GM12878 (cell line): Measurements from ENCODE around the gene NEK1. TPM values are rescaled to one million over a fixed set of nuclear protein-coding genes. Genes with fewer than 3 reads are reported as not detected.

ENCODE experiments used
- CREB1 ChIP-seq: IDR thresholded peaks from 2 replicates; pipeline ENCODE4 v1.6.1; 2012; ENCODE audit warnings: low read depth, mild to moderate bottlenecking, inconsistent platforms
- IKZF2 ChIP-seq, 2 experiments: fragments of 450-650 bp; IDR thresholded peaks; 2 replicates each; pipeline ENCODE4 v1.6.1; 2017; ENCODE audit warnings: mild to moderate bottlenecking in 2 of 2, moderate library complexity in 2 of 2
- MLLT1 ChIP-seq: fragments of 450-650 bp; IDR thresholded peaks from 2 replicates; pipeline ENCODE4 v1.6.1; 2016; ENCODE audit warnings: mild to moderate bottlenecking
- NFYB ChIP-seq: IDR thresholded peaks from 2 replicates; pipeline ENCODE4 v1.6.1; 2011; ENCODE audit warnings: low read depth, mild to moderate bottlenecking, low read length, improper control_type of control experiment, moderate library complexity; ENCODE audit not compliant: insufficient read depth
- PML ChIP-seq: IDR thresholded peaks from 2 replicates; pipeline ENCODE4 v1.6.1; 2012; ENCODE audit warnings: low read length, inconsistent platforms
- POU2F2 ChIP-seq: IDR thresholded peaks from 3 replicates; pipeline ENCODE4 v1.6.1; 2011; ENCODE audit warnings: low read depth, mild to moderate bottlenecking, low read length, borderline replicate concordance
- RAD21 ChIP-seq: IDR thresholded peaks from 2 replicates; pipeline ENCODE4 v1.6.1; 2011; ENCODE audit warnings: mild to moderate bottlenecking, low read depth, low read length, moderate library complexity; ENCODE audit not compliant: insufficient read depth
- RBBP5 ChIP-seq: fragments of 200-600 bp; sonication (generic); conservative IDR thresholded peaks from 2 replicates; pipeline ENCODE4 v1.6.1; 2016
- RUNX3 ChIP-seq: IDR thresholded peaks from 2 replicates; pipeline ENCODE4 v1.6.1; 2012; ENCODE audit warnings: low read length, inconsistent platforms
- SUPT20H ChIP-seq: IDR thresholded peaks from 2 replicates; pipeline ENCODE4 v1.6.1; 2011; ENCODE audit warnings: low read depth, mild to moderate bottlenecking, low read length, moderate library complexity, borderline replicate concordance; ENCODE audit not compliant: control insufficient read depth
- SUZ12 ChIP-seq: fragments of 200-600 bp; sonication (generic); IDR thresholded peaks from one replicate; pipeline ENCODE4 v1.6.1; 2018; ENCODE audit warnings: antibody characterized with exemption, mild to moderate bottlenecking; ENCODE audit not compliant: unreplicated experiment
- TBL1XR1 ChIP-seq: IDR thresholded peaks from 2 replicates; pipeline ENCODE4 v1.6.1; 2012; ENCODE audit warnings: low read depth, low read length, improper control_type of control experiment
- YY1 ChIP-seq: IDR thresholded peaks from 2 replicates; pipeline ENCODE4 v1.6.1; 2011; ENCODE audit warnings: low read depth, mild to moderate bottlenecking, low read length
- ZNF207 ChIP-seq: fragments of 450-650 bp; IDR thresholded peaks from 2 replicates; pipeline ENCODE4 v1.6.1; 2014; ENCODE audit warnings: antibody characterized with exemption, mild to moderate bottlenecking, borderline replicate concordance
- ZNF592 ChIP-seq: fragments of 450-650 bp; IDR thresholded peaks from 2 replicates; pipeline ENCODE4 v1.6.1; 2017; ENCODE audit warnings: mild to moderate bottlenecking, moderate library complexity
- polyA plus RNA-seq, 11 experiments: library from polyadenylated mRNA; depleted of rRNA in 4 of 11; unstranded in 6 of 11; stranded (reverse) in 5 of 11; fragments of >200 nt; fragmentation: Nextera tagmentation in 4 of 11; fragmentation: Illumina TruSeq in 1 of 11; extraction: Ambion mirVana in 4 of 11; extraction: Trizol in 1 of 11; gene quantifications; 1 replicate in 1 of 11; 2 replicates in 10 of 11; pipeline versions ENCODE4 v1.2.1 to v1.2.3, GENCODE V29; 2011 to 2016; ENCODE audit warnings: inconsistent platforms in 2 of 11, missing spikeins in 2 of 11, low read depth in 1 of 11
- total RNA-seq, 4 experiments: library from RNA; depleted of rRNA in 3 of 4; stranded (reverse); fragments of >200 nt in 3 of 4; fragmentation: Illumina TruSeq in 1 of 4; extraction: Trizol in 1 of 4; gene quantifications; 2 replicates each; pipeline versions ENCODE4 v1.2.1 to v1.2.3, GENCODE V29; 2013 to 2021
- TF ChIP-seq, protein P1 (sequence below): fragments of 450-650 bp; formaldehyde crosslinking; IDR thresholded peaks from 2 replicates; pipeline ENCODE4 v1.4.0; 2022; ENCODE audit warnings: mild to moderate bottlenecking, moderate library complexity
- TF ChIP-seq, protein P2 (sequence below): fragments of 450-650 bp; IDR thresholded peaks from 2 replicates; pipeline ENCODE4 v1.6.1; 2017; ENCODE audit warnings: borderline replicate concordance
- TF ChIP-seq, protein P3 (sequence below): fragments of 450-650 bp; IDR thresholded peaks from 2 replicates; pipeline ENCODE4 v1.6.1; 2014; ENCODE audit warnings: mild to moderate bottlenecking

Gene NEK1
- total and polyA plus RNA-seq, 10 of the 15 experiments (the other 5 are each of a cell fraction or from before 2014, with no cell fraction given) = 4.9 to 16.1 (median 7.5) TPM

- TF ChIP-seq SUZ12 (no peak), RUNX3 (no peak; the same call in 1 of the 2 replicates), RAD21 (no peak), IKZF2 (IDR thresholded peaks at IDR 0.05) (peak; percentile 16 to 54; a peak in 2 of 4 replicates), YY1 (no peak), ZNF207 (no peak), POU2F2 (no peak), PML (no peak), ZNF592 (peak; percentile 44; the same call in 1 of the 2 replicates), CREB1 (no peak), RBBP5 (no peak), MLLT1 (no peak), SUPT20H (no peak), TBL1XR1 (no peak), NFYB (no peak)
- TF ChIP-seq, protein P1, sequence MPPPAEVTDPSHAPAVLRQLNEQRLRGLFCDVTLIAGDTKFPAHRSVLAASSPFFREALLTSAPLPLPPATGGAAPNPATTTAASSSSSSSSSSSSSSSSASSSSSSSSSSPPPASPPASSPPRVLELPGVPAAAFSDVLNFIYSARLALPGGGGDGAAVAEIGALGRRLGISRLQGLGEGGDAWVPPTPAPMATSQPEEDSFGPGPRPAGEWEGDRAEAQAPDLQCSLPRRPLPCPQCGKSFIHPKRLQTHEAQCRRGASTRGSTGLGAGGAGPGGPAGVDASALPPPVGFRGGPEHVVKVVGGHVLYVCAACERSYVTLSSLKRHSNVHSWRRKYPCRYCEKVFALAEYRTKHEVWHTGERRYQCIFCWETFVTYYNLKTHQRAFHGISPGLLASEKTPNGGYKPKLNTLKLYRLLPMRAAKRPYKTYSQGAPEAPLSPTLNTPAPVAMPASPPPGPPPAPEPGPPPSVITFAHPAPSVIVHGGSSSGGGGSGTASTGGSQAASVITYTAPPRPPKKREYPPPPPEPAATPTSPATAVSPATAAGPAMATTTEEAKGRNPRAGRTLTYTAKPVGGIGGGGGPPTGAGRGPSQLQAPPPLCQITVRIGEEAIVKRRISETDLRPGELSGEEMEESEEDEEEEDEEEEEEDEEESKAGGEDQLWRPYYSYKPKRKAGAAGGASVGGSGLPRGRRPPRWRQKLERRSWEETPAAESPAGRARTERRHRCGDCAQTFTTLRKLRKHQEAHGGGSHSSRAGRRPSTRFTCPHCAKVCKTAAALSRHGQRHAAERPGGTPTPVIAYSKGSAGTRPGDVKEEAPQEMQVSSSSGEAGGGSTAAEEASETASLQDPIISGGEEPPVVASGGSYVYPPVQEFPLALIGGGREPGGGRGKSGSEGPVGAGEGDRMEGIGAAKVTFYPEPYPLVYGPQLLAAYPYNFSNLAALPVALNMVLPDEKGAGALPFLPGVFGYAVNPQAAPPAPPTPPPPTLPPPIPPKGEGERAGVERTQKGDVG (CRISPR knock-in tag) = no peak
- TF ChIP-seq, protein P2, sequence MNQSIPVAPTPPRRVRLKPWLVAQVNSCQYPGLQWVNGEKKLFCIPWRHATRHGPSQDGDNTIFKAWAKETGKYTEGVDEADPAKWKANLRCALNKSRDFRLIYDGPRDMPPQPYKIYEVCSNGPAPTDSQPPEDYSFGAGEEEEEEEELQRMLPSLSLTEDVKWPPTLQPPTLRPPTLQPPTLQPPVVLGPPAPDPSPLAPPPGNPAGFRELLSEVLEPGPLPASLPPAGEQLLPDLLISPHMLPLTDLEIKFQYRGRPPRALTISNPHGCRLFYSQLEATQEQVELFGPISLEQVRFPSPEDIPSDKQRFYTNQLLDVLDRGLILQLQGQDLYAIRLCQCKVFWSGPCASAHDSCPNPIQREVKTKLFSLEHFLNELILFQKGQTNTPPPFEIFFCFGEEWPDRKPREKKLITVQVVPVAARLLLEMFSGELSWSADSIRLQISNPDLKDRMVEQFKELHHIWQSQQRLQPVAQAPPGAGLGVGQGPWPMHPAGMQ = no peak
- TF ChIP-seq, protein P3, sequence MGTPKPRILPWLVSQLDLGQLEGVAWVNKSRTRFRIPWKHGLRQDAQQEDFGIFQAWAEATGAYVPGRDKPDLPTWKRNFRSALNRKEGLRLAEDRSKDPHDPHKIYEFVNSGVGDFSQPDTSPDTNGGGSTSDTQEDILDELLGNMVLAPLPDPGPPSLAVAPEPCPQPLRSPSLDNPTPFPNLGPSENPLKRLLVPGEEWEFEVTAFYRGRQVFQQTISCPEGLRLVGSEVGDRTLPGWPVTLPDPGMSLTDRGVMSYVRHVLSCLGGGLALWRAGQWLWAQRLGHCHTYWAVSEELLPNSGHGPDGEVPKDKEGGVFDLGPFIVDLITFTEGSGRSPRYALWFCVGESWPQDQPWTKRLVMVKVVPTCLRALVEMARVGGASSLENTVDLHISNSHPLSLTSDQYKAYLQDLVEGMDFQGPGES = no peak
Observed at GRCh38 chr4:169438057-169438480, 174.3 kb downstream of the NEK1 start (continued).
